Measurements from ENCODE around the gene DISC1.

GRCh38 chr1:231643071-231643934, 16.7 kb downstream of the DISC1 start:
- TF ChIP-seq POLR2AphosphoS5 (IDR thresholded peaks at IDR 0.05; ENCODE audit: low read depth, low read length) (no peak), SPI1 (IDR thresholded peaks at IDR 0.05; ENCODE audit: low read depth, low read length) (no peak)

Measured in GM12891 (cell line).